SKM-1 treated with dmso at 0.1 percent for 144 hours (cell line): ENCODE measurements around the gene PEX26.
"Not testable (repeated sequence)": the region's sequence is repeated elsewhere in the genome, so short reads cannot be mapped to it uniquely, and the experiment has no call there.

Source experiments
- DNase-seq: peaks from one replicate; lab custom pipeline; 2025; ENCODE audit not compliant: unreplicated experiment; lab: John Stamatoyannopoulos, UW

PEX26 gene

GRCh38 chr22:18056161-18056666, 21.6 kb upstream of the PEX26 start:
- DNase-seq = no peak

GRCh38 chr22:18056807-18057474, 20.8 kb upstream of the PEX26 start:
- DNase-seq = no peak

GRCh38 chr22:18057568-18058209, 20.1 kb upstream of the PEX26 start:
- no peak for DNase-seq

GRCh38 chr22:18058371-18059093, 19.3 kb upstream of the PEX26 start:
- DNase-seq = no peak

- DNase-seq = no peak
Observed at GRCh38 chr22:18059094-18059417, 18.7 kb upstream of the PEX26 start.

- no peak for DNase-seq
Observed at GRCh38 chr22:18059473-18059872, 18.3 kb upstream of the PEX26 start.

GRCh38 chr22:18059991-18060390, 17.8 kb upstream of the PEX26 start:
- DNase-seq = no peak

GRCh38 chr22:18060646-18061620, 16.9 kb upstream of the PEX26 start:
- no peak for DNase-seq

- no peak for DNase-seq
Observed at GRCh38 chr22:18062421-18062820, 15.4 kb upstream of the PEX26 start.

GRCh38 chr22:18063306-18063705, 14.5 kb upstream of the PEX26 start:
- no peak for DNase-seq

GRCh38 chr22:18063715-18064114, 14.1 kb upstream of the PEX26 start:
- not testable (repeated sequence) for DNase-seq

- no peak for DNase-seq
Observed at GRCh38 chr22:18064636-18065035, 13.2 kb upstream of the PEX26 start.

- no peak for DNase-seq
Observed at GRCh38 chr22:18065256-18065655, 12.5 kb upstream of the PEX26 start.

- no peak for DNase-seq
Observed at GRCh38 chr22:18066181-18066859, 11.5 kb upstream of the PEX26 start.

GRCh38 chr22:18067121-18067520, 10.7 kb upstream of the PEX26 start:
- DNase-seq = no peak

- DNase-seq = no peak
Observed at GRCh38 chr22:18067548-18068341, 10.0 kb upstream of the PEX26 start.

GRCh38 chr22:18068381-18068988, 9.3 kb upstream of the PEX26 start:
- DNase-seq = no peak

- DNase-seq = no peak
Observed at GRCh38 chr22:18069041-18069440, 8.7 kb upstream of the PEX26 start.

- no peak for DNase-seq
Observed at GRCh38 chr22:18070041-18070440, 7.7 kb upstream of the PEX26 start.
